Stimulated activated CD4-positive, alpha-beta T cell treated with anti-CD3 and anti-CD28 coated beads, Interleukin-15, amount 100 ng/mL, for 24 hours (primary cell): ENCODE results near the gene IDI1.
"Not testable (repeated sequence)": the region's sequence is repeated elsewhere in the genome, so short reads cannot be mapped to it uniquely, and the experiment has no call there.

Experiments used
- DNase-seq: peaks from one replicate; pipeline ENCODE4 v3.0.0-alpha.2; 2020

Gene IDI1

GRCh38 chr10:1063232-1063865, 14.4 kb upstream of the IDI1 start:
- DNase-seq = peak; percentile 13

DNA sequence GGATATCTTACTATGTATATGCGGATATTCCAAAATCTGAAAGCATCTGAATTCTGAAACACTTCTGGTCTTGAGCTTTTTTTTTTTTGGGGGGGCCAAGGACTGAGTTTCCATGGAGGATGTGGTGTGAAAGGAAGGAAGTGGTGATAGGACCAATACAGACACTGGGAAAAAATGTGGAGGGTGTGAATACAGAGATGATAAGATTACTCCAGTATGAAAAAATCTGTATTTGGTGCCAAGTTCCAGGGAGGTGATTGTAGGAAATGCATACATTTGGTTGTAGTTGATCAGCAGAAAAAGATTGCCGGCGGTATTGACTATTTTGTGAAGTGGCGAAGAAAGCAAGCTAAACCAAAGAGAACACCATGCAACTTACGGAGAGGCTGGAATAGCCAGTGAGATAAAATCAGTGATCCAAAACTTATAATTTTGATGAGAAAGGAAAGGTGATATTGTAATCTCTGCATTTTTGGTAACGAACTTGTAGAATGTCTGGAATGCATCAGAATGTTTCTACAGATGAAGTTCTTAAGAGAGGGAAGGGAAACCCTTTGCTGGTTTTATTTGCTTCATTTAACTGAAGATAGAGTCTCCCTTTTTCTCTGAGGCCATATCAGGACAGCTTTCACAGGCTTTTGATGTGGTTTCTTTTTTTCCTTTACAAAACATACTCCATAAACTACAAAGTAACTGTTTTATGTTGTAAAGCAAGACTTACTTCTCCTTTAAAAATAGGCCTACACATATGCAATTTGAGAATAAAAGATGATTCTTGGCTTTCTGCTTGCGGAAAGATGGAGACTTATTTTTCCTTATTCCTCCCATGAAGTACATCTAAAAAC, 13.2 kb upstream of the IDI1 start:
- no peak for DNase-seq

GRCh38 chr10:1059902-1060301, 11.0 kb upstream of the IDI1 start:
- DNase-seq = no peak

GRCh38 chr10:1058017-1058416, 9.1 kb upstream of the IDI1 start:
- DNase-seq = no peak

DNA sequence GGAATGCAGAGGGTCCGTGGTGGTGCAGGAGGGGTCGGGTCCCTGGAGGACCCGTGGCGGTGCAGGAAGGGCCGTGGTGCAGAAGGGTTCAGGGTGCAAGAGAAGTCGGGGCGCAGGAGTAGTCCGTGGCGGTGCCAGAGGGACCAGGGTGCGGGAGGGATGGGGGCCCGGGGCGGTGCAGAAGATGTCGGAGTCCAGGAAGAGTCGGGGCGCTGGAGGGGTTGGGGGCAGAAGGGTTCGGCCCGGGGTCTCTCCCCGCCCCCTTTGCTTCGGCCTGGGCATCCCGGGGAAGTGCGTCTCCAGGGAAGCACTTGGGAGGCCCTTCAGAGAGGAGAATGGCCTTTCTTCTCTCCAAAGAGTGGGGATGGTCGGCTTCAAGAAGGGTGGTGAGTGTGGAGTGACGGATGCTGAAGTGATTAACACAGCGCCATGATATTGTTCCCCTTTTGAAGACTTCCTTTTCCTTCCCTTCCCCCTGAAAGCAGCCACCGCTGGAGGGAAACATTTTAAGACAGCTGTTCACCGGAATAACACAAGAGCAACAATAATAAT, 8.3 kb upstream of the IDI1 start:
- no peak for DNase-seq

DNA sequence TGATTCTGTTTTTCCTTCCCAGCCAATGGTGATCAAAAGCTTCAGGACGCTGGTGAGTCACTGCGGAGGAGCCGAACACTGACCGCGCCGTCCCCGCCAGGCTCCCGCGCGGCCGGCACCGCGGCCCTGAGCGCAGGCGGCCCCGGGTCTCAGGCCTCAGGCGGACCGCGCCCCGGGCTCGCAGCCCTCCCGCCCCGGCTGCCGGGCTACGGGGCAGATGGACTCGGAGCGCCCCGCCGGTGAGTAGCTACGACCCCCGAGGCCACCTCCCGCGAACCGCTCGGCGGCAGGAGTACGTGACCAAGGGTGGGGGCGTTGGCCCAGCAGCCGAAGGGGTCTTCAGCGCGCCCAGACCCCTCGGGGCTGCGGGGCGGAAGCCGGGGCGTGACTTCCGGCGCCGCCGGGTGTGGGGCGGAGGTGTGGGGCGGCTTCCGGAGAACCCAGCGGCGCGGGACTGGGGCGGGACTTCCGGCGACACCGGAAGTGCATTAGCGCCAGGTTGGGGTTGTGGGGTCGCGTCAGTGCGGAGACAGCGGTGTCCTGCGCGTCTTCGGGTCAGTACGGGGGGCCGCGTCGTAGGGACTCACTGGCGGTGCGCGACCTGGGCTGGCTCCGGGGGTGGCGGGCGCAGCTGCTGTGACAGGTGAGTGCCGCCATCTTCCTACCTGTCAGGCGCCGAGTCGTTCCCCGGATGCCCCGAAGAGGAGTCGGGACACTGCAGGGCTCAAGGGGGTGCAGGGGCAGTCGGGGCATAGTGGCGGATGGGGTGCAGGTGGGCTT, 7.6 kb upstream of the IDI1 start, which contains the start of gene WDR37:
TSS of gene WDR37 (plus strand) at position 60 of the 780 bp plus-strand sequence. CDS start 15,771 bp downstream, outside the sequence.
- DNase-seq = peak; percentile 92

GRCh38 chr10:1054684-1055083, 5.8 kb upstream of the IDI1 start:
- no peak for DNase-seq

GRCh38 chr10:1050554-1050953, 1.6 kb upstream of the IDI1 start:
- peak; percentile 55 for DNase-seq

GRCh38 chr10:1050145-1050544, 1.2 kb upstream of the IDI1 start:
- peak; percentile 43 for DNase-seq

- DNase-seq = no peak
Observed at GRCh38 chr10:1049425-1049958, 573 bp upstream of the IDI1 start.

DNA sequence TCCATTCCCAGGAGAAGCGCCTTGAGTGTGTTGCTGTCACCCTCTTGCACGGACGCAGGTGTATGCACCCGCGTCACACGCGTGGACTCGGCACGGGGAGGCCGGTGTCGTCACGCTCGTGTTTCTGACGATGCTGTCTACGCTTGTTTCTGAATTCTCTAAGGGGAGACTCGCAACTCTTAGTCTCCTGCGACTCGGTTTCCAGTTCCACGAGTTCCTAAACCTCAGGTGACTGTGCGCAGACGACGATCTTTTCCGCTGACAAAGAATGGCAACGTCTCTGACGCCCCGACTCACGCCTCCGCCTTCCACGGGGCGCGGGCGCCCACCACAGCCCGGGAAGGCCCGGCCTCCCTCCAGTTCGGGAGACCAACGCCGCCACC, 579 bp downstream of the IDI1 start:
- DNase-seq = no peak

GRCh38 chr10:1047937-1048336, 982 bp downstream of the IDI1 start:
- DNase-seq = peak; percentile 46

DNA sequence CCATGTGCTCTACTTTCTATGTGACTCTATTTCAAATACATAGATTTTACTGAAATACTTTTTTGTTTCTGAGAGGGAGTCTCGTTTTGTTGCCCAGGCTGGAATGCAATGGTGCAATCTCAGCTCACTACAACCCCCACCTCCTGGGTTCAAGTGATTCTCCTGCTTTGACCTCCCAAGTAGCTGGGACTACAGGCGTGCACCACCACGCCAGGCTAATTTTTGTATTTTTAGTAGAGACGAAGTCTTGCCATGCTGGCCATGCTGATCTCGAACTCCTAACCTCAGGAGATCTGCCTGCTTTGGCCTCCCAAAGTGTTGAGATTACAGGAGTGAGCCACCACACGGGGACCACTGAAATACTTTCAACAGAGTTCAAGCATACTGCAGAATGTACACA, 3.5 kb downstream of the IDI1 start:
- DNase-seq = no peak

GRCh38 chr10:1044964-1045363, 4.0 kb downstream of the IDI1 start:
- DNase-seq = no peak

DNA sequence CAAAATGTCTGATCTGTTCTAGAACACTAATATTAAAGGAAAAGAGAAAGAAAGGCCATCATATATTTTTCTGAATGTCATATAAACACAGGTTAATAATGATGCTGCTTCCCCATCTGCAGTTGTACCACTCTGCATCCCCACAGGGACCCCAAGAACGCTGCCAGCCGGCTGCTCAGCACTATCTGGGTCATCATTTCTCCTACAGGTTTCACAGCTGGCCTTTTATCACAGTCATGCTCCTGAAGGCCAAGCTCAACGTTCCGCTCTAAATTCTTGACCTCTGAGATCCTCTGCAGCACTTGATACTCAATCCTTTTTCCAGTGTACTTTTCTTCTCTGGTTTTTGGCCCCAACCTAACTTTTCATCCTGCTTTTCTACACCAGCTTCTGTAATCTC, 4.8 kb downstream of the IDI1 start:
- DNase-seq = no peak

DNA sequence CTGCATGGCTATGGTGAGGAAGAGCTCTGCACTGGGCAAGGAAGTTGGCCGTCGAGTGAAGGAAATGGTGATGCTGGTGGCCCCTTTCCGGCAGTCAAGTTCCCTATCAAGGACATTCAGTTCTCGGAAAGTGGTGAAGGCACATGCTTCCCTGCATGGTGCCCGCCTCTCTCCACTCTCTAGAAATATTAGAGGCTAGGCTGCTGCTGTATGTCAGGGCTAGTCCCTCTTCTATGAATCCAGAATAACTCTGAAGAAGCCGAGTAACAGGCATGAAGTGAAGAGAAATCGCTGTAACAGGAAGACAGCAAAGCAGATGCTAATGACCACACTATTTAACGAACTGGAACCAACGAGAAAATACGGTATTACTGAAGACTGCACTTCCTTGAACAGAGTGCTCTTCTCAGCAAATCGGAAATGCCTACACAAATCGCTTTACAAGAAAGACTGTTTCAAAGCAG, 5.4 kb downstream of the IDI1 start:
- DNase-seq = peak; percentile 27

DNA sequence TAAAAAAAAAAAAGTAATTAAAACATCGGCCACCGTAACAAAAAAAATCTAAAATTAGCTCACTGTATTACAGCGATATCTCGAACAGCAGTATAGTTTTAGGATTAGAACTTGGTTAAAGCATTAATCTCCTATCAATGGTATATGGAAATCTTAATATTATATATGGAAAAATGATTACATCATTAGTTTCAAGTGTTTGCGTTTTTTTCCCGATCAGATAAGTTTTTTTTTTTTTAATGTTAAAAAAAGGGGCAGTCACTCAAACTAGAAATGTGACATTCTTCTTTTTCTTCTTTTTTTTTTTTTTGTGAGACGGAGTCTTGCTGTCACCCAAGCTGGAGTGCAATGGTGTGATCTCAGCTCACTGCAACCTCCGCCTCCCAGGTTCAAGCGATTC, 7.4 kb downstream of the IDI1 start:
- no peak for DNase-seq

DNA sequence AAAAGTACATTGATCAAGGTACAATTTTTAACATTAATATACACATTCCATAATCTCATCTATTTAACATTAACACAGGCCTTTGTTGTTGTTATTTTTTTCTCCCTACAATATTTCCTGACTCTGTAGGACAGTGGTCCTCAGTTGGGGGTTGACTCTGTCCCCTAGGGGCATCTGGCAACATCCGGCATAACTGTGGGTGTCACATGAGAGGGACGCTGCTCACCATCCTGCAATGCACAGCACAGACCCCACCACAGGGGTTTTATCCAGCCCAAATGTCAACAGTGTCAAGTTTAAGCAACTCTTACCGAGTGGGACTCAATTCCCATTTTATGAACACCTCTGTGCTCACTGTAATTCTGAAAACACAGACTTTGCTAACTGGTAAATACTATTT, 8.8 kb downstream of the IDI1 start:
- no peak for DNase-seq

DNA sequence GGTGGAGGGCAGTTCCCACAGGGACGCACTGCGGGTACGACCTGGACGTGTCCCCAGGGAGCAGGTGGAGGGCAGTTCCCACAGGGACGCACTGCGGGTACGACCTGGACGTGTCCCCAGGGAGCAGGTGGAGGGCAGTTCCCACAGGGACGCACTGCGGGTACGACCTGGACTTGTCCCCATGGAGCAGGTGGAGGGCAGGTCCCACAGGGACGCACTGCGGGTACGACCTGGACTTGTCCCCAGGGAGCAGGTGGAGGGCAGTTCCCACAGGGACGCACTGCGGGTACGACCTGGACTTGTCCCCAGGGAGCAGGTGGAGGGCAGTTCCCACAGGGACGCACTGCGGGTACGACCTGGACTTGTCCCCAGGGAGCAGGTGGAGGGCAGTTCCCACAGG, 10.2 kb downstream of the IDI1 start:
- not testable (repeated sequence) for DNase-seq

DNA sequence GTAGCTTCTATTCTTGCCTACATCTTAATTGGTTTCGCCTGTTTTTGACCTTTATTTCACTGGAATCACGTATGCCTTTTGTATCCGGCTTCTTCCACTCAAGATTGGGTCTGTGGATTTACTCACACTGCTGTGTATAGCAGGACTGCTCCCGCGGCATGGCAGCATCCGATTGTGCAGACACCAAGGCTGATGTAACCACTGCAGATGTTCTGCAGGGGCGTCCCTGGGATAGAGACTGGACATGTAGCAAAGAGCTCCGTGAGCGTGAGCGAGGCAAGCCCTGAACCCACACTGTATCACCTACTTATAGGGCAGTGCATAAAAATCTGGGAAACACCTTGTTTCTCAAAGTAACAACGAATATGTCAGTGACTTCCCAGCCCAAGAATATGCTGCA, 11.8 kb downstream of the IDI1 start:
- DNase-seq = no peak

DNA sequence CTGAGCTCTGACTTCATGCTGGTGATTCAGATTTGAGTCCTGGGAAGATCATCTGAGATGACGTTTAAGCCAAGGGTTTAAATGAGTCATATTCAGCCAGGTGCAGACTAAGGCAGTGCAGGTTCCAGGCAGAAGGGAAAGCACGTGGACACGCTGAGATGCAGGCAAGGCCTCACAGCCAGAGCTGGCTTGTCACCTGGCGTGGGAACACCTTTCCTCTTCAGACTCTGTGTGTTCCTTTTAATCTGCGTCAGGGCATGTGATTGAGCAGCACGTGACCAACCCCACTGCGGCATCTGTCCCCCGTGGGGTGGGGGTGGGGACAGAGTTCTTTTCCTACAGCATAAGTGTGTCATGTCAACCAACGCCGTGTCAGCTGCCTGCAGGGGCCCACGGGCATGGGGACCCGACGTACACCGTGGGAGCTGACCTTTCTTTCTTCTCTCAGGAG, 12.6 kb downstream of the IDI1 start:
- DNase-seq = peak; percentile 38

GRCh38 chr10:1035201-1035600, 13.7 kb downstream of the IDI1 start:
- no peak for DNase-seq

DNA sequence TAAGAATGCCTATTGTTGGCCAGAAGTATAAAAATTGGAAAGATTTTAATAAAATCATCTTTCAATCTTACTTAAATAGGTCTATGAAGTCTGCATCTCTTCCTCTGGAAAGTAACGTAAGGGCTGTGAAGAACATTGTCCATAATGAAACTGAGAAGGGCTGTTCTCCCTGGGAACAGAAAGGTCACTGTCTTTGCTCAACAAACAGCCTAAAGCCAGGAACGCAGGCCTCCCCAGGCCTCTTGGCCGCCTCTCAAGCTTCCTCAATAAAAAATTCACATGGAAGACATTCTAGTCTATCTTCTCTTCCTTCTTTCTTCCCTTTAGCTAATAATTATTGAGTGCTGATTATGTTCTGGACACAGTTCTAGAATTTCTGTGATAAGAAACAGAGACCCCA, 14.2 kb downstream of the IDI1 start:
- no peak for DNase-seq
